Trophoblast cell (in vitro differentiated cells and primary cell): ENCODE data around the gene ABTB2.

ENCODE experiments used
- DNase-seq, 2 donors: peaks; one replicate each; pipeline ENCODE4 v3.0.0-alpha.2; 2016
- H2AFZ ChIP-seq: 2 replicates; pipeline ENCODE4 v1.6.1; 2013; ENCODE audit warnings: low read length, moderate library complexity, mild to moderate bottlenecking; ENCODE audit not compliant: insufficient read depth, poor library complexity
- H2AK5ac ChIP-seq: 2 replicates; pipeline ENCODE4 v1.6.1; 2013; ENCODE audit warnings: mild to moderate bottlenecking, low read length
- H2BK120ac ChIP-seq: 2 replicates; pipeline ENCODE4 v1.6.1; 2013; ENCODE audit warnings: low read length, mild to moderate bottlenecking, moderate library complexity; ENCODE audit not compliant: insufficient read depth, poor library complexity
- H2BK12ac ChIP-seq: 2 replicates; pipeline ENCODE4 v1.6.1; 2013; ENCODE audit warnings: mild to moderate bottlenecking, low read length, moderate library complexity
- H2BK5ac ChIP-seq: 2 replicates; pipeline ENCODE4 v1.6.1; 2013; ENCODE audit warnings: low read length, low read depth, moderate library complexity, mild to moderate bottlenecking; ENCODE audit not compliant: poor library complexity
- H3K14ac ChIP-seq: 2 replicates; pipeline ENCODE4 v1.6.1; 2013; ENCODE audit warnings: mild to moderate bottlenecking, low read length
- H3K18ac ChIP-seq: 2 replicates; pipeline ENCODE4 v1.6.1; 2013; ENCODE audit warnings: mild to moderate bottlenecking, low read length
- H3K23ac ChIP-seq: 2 replicates; pipeline ENCODE4 v1.6.1; 2013; ENCODE audit warnings: low read length
- H3K27ac ChIP-seq: 2 replicates; pipeline ENCODE4 v1.5.1; 2013; ENCODE audit warnings: low read depth, mild to moderate bottlenecking, inconsistent platforms, low read length, moderate library complexity
- H3K27me3 ChIP-seq: 2 replicates; pipeline ENCODE4 v1.6.1; 2013; ENCODE audit warnings: inconsistent platforms, mild to moderate bottlenecking, low read length, moderate library complexity; ENCODE audit not compliant: insufficient read depth
- H3K36me3 ChIP-seq, 2 experiments: 1 replicate in 1 of 2; 2 replicates in 1 of 2; pipeline ENCODE4 v1.6.1; 2013; ENCODE audit warnings: low read length in 2 of 2, mild to moderate bottlenecking in 2 of 2, moderate library complexity in 1 of 2; ENCODE audit not compliant: insufficient read depth in 2 of 2, control insufficient read depth in 1 of 2
- H3K4ac ChIP-seq: 2 replicates; pipeline ENCODE4 v1.6.1; 2013; ENCODE audit warnings: low read depth, mild to moderate bottlenecking, low read length, moderate library complexity
- H3K4me1 ChIP-seq, 2 experiments: 1 replicate in 1 of 2; 2 replicates in 1 of 2; pipeline ENCODE4 v1.6.1; 2013; ENCODE audit warnings: low read length in 2 of 2, mild to moderate bottlenecking in 2 of 2, moderate library complexity in 1 of 2; ENCODE audit not compliant: insufficient read depth in 2 of 2, control insufficient read depth in 1 of 2
- H3K4me2 ChIP-seq: 2 replicates; pipeline ENCODE4 v1.6.1; 2013; ENCODE audit warnings: inconsistent platforms, mild to moderate bottlenecking, low read length, moderate library complexity
- H3K4me3 ChIP-seq: 2 replicates; pipeline ENCODE4 v1.5.1; 2013; ENCODE audit warnings: mild to moderate bottlenecking, low read depth, low read length, inconsistent platforms
- H3K79me1 ChIP-seq: one replicate; pipeline ENCODE4 v1.6.1; 2013; ENCODE audit warnings: low read length
- H3K79me2 ChIP-seq: 2 replicates; pipeline ENCODE4 v1.6.1; 2013; ENCODE audit warnings: low read length, mild to moderate bottlenecking; ENCODE audit not compliant: control insufficient read depth, insufficient read depth, poor library complexity
- H3K9ac ChIP-seq: 2 replicates; pipeline ENCODE4 v1.6.1; 2013; ENCODE audit warnings: mild to moderate bottlenecking, low read length
- H3K9me3 ChIP-seq: 2 replicates; pipeline ENCODE4 v1.6.1; 2013; ENCODE audit warnings: low read depth, mild to moderate bottlenecking, control low read depth, inconsistent platforms, low read length; ENCODE audit not compliant: insufficient read depth
- H4K12ac ChIP-seq: 2 replicates; pipeline ENCODE4 v1.6.1; 2013; ENCODE audit warnings: low read depth, mild to moderate bottlenecking, low read length, moderate library complexity
- H4K8ac ChIP-seq: 2 replicates; pipeline ENCODE4 v1.6.1; 2013; ENCODE audit warnings: low read depth, mild to moderate bottlenecking, low read length, moderate library complexity
- H4K91ac ChIP-seq: one replicate; pipeline ENCODE4 v1.6.1; 2013; ENCODE audit warnings: low read depth, mild to moderate bottlenecking, low read length, moderate library complexity
- WGBS: extraction: QIAGEN DNeasy Blood & Tissue Kit; methylation state at CpG from one replicate; pipeline ENCODE4 v1.1.7; 2013; ENCODE audit warnings: missing lambda C conversion rate; ENCODE audit not compliant: insufficient read length, insufficient coverage; ENCODE audit errors: extremely low coverage; 5-methylcytosine and 5-hydroxymethylcytosine counted together

ABTB2 gene

DNA sequence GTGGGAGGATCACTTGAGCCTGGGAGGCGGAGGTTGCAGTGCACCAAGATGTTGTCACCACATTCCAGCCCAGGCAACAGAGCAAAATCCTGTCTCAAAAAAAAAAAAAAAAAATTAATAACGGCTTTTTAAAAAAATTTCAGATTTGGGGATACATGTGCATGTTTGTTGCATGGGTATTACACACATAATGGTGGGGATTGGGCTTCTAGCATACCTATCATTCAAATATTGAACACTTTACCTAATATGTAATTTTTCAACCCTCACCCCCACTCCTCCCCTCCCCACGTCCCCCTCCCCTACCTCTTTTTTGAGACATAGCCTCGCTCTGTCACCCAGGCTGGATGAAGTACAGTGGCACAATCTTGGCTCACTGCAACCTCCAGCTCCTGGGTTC lies 40.1 kb downstream of the ABTB2 start:
- Histone ChIP-seq H2AFZ (no peak overlapping the region), H4K91ac (no peak overlapping the region), H3K36me3 (peaks cover 2 to 5% of the 10 kb centered on the region in 2 experiments), H3K9ac (no peak overlapping the region), H3K9me3 (no peaks in the 10 kb centered on the region), H3K79me2 (no peaks in the 10 kb centered on the region), H3K4me3 (no peak overlapping the region), H3K4ac (no peak overlapping the region), H4K8ac (no peak overlapping the region), H2BK12ac (no peak overlapping the region), H3K79me1 (peaks cover 3% of the 10 kb centered on the region), H3K27ac (no peak overlapping the region), H3K4me2 (no peak overlapping the region), H3K18ac (no peak overlapping the region), H3K14ac (no peak overlapping the region), H2AK5ac (no peak overlapping the region), H3K23ac (no peak overlapping the region), H2BK5ac (no peak overlapping the region), H4K12ac (no peak overlapping the region), H2BK120ac (no peak overlapping the region), H3K4me1 (peaks cover 4 to 8% of the 10 kb centered on the region in 2 experiments), H3K27me3 (no peaks in the 10 kb centered on the region)
- no CpG with 5 or more reads among the region's 4 CpGs for WGBS
- no peak for DNase-seq

DNA sequence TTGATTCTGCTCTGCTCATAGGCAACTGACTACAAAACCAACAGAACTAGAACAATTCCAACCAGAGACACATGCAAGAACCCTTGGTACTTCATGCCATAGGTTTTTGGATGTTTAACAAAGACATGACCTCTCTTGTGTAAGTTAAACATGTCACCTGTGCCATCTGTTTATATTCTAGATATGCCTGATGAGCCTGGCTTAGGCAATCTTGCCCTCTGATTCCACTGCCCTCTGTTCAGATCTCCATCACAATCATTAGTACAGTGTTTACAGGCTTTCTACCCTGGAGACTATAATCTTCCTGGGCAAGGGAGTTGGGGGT lies 40.8 kb downstream of the ABTB2 start:
- peaks cover 2 to 5% of the 10 kb centered on the region in 2 experiments for H3K36me3 ChIP-seq
- no peak overlapping the region for H3K4me3 ChIP-seq
- no peaks in the 10 kb centered on the region for H3K27me3 ChIP-seq
- no peak overlapping the region for H3K4me2 ChIP-seq
- H3K79me1 ChIP-seq, result peaks cover 3% of the 10 kb centered on the region
- DNase-seq, result no peak
- no peak overlapping the region for H4K12ac ChIP-seq
- no peak overlapping the region for H4K8ac ChIP-seq
- no peak overlapping the region for H3K18ac ChIP-seq
- peaks cover 4 to 8% of the 10 kb centered on the region in 2 experiments for H3K4me1 ChIP-seq
- H3K27ac ChIP-seq, result no peak overlapping the region
- no peak overlapping the region for H3K9ac ChIP-seq
- no peak overlapping the region for H3K14ac ChIP-seq
- H3K9me3 ChIP-seq, result no peaks in the 10 kb centered on the region
- H2BK12ac ChIP-seq, result no peak overlapping the region
- no peak overlapping the region for H2BK5ac ChIP-seq
- no peak overlapping the region for H4K91ac ChIP-seq
- H2AK5ac ChIP-seq, result no peak overlapping the region
- H3K4ac ChIP-seq, result no peak overlapping the region
- no peak overlapping the region for H2BK120ac ChIP-seq
- H3K23ac ChIP-seq, result no peak overlapping the region
- no peaks in the 10 kb centered on the region for H3K79me2 ChIP-seq
- H2AFZ ChIP-seq, result no peak overlapping the region

DNA sequence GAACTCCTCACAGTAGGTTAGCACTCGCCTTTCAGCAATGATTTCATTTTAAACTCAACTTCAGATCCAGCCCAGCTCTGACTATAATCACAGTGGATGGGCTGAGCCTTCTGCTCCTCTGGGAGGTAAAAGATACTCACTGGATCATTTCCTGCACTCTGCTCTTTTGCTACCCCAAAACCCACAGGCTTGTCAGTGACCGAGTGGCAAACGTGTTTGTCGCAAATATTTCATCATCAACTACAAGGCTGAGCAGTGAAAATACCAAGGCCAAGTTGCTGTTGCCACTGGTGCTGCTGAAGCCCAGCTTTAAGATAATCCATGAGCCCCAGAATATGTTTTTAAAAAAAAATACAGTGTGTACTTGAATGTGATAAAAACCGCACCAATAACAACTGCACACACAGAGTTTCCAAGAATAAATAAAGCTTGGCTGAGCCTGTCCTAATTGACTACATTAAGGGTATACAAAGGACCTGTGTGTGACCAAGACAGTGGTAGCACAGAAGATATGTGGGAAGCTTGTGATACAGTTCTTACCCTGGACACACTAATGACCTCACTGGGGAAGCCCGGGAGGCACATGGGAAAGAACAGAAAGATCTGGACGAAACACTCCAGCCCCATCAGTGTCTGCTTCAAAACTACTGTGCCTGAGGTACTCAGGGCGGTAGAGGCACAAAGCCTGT lies 41.3 kb downstream of the ABTB2 start:
- no peak overlapping the region for H3K14ac ChIP-seq
- H2AFZ ChIP-seq, result no peak overlapping the region
- H3K9me3 ChIP-seq, result no peaks in the 10 kb centered on the region
- DNase-seq, result no peak
- peaks cover 2 to 5% of the 10 kb centered on the region in 2 experiments for H3K36me3 ChIP-seq
- H3K9ac ChIP-seq, result no peak overlapping the region
- no peak overlapping the region for H2AK5ac ChIP-seq
- H3K79me2 ChIP-seq, result no peaks in the 10 kb centered on the region
- no peak overlapping the region for H2BK120ac ChIP-seq
- H4K91ac ChIP-seq, result no peak overlapping the region
- H4K12ac ChIP-seq, result no peak overlapping the region
- no peak overlapping the region for H3K4me2 ChIP-seq
- H4K8ac ChIP-seq, result no peak overlapping the region
- H3K4me1 ChIP-seq, result peaks cover 4 to 8% of the 10 kb centered on the region in 2 experiments
- H3K27me3 ChIP-seq, result no peaks in the 10 kb centered on the region
- no peak overlapping the region for H2BK5ac ChIP-seq
- no peak overlapping the region for H3K18ac ChIP-seq
- no peak overlapping the region for H2BK12ac ChIP-seq
- WGBS, result no CpG with 5 or more reads among the region's 8 CpGs
- H3K4ac ChIP-seq, result no peak overlapping the region
- H3K27ac ChIP-seq, result no peak overlapping the region
- no peak overlapping the region for H3K23ac ChIP-seq
- peaks cover under 1% of the 10 kb centered on the region for H3K79me1 ChIP-seq
- no peak overlapping the region for H3K4me3 ChIP-seq

GRCh38 chr11:34315394-34315793 lies 42.4 kb downstream of the ABTB2 start:
- Histone ChIP-seq H4K12ac (no peak overlapping the region), H3K4ac (no peak overlapping the region), H3K36me3 (peaks cover 2 to 5% of the 10 kb centered on the region in 2 experiments), H3K79me1 (no peaks in the 10 kb centered on the region), H3K4me2 (no peak overlapping the region), H2BK12ac (no peak overlapping the region), H2BK120ac (no peak overlapping the region), H3K14ac (no peak overlapping the region), H3K9ac (no peak overlapping the region), H3K27ac (no peak overlapping the region), H2AFZ (no peak overlapping the region), H2AK5ac (no peak overlapping the region), H3K4me3 (no peak overlapping the region), H3K18ac (no peak overlapping the region), H4K8ac (no peak overlapping the region), H2BK5ac (no peak overlapping the region), H3K27me3 (no peaks in the 10 kb centered on the region), H3K9me3 (no peaks in the 10 kb centered on the region), H3K4me1 (peaks cover 4 to 8% of the 10 kb centered on the region in 2 experiments), H3K79me2 (no peaks in the 10 kb centered on the region), H3K23ac (no peak overlapping the region), H4K91ac (no peak overlapping the region)
- WGBS, result no CpG with 5 or more reads among the region's 7 CpGs
- DNase-seq, result no peak
